NCI-H526 (cell line): ENCODE results near the gene MYO16.
"Not testable (repeated sequence)": the region's sequence is repeated elsewhere in the genome, so short reads cannot be mapped to it uniquely, and the experiment has no call there.

Experiments used
- DNase-seq, 2 experiments: peaks; one replicate each; lab custom pipeline; 2025; lab: John Stamatoyannopoulos, UW

The MYO16 gene

GRCh38 chr13:108895220-108895704 lies 265.9 kb downstream of the MYO16 start:
- peak; percentile 39 to 79 for DNase-seq

GRCh38 chr13:108897955-108898354 lies 268.5 kb downstream of the MYO16 start:
- DNase-seq = no peak

- no peak for DNase-seq
Observed at GRCh38 chr13:108902405-108903155, 273.2 kb downstream of the MYO16 start.

- no peak for DNase-seq
Observed at GRCh38 chr13:108903613-108904012, 274.2 kb downstream of the MYO16 start.

DNA sequence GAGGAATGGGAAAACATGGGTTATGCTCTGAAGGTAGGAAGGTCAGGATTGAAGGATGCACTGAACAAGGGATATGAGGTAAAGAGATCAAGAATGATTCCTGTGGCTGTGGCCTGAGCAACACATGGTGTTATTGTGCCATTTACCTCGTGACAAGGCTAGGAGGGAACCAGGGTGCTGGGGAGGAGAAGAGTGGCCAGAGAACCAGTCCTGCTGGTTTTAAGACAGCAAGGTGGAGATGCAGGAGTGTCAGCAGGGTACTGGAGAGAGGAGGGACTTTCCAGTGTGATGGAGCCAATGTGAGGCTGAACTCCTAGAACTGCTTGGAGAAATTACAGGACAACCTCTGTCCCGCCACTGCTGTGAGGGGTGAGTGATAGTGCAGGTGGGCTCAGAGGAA lies 282.4 kb downstream of the MYO16 start:
- DNase-seq = no peak

GRCh38 chr13:108913731-108914130 lies 284.3 kb downstream of the MYO16 start:
- DNase-seq = not testable (repeated sequence)

DNA sequence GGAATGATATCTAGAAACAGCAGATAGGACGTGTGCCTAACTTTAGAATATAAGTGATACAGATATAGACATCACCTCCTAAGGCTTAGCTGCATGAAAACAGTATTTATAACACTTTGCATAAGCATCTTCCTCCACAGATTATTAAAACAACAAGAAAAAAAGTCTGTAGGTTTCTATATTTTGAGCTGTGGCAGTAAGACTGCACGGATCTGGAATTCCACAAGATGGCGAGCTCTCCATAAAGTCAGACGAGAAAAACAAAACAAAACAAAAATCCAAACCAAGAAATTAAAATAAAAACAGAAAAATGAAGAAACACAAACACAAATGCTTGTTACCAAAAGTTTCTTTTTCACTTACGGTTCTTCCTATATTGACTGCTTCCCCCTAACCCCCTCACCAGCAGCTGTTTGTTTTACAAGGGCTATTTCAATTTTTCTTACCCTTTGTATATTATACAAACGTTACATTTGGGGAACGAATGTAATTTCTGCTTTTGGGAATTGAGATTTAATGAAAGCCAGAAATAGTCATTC lies 285.8 kb downstream of the MYO16 start:
- peak in 1 of 2 experiments; percentile 34 for DNase-seq

DNA sequence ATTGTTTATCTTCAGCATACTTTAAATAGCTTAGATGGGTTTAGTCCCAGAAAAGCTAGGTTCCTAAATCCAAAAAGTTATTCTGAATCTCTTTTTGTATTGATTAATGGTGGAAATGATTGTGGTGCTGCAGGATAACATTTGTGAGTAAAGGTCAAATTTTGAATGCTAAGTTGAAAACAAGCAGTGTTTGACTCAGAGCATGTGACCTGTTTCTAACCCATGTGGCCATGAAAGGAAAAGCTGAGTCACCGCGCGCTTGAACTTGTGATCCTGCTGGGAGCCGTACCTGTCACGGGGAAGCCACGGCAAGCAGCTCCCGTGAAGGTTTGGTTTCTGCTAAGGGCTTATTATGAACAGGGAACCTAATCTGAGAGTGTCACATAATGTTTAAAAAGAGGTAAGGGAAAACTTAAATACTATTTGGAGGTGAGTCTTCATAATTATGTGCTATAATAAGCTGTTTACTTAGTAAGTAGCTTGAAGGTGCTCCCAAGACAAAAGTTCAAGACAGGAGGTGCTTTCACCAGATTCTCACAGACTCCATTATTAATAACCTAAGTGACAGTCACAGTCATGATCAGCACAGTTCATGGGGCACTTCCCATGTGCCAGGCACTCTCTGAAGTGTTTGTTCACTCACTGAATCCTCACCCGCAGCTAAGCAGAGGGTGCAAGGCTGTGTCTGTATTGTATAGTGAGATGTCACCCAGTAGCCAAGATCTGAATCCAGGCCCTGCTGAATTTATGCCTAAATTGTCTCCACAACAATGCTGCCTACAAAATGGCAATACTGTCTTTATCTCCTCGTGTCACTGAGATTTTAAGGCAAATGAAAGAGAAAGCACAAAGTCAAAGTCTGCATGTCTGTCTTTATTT lies 286.5 kb downstream of the MYO16 start:
- peak in 1 of 2 experiments; percentile 14 for DNase-seq

DNA sequence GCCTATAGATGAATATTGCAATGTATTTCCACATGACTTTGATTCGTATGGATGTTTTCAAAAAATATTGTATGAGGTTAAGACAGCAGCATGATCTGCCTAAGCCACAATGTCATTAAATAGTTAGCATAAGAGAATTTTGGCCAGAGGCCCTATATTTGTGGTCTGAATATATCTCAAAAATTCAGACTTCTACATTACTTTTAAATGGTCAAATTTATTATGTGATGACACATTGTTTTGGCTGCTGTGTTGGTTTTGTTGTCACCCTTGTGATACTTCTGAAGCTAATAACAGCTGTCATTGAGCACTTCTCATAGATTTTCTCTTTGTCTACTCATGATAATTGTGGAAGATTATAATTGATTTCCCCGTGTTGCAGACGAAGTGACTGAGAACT lies 288.2 kb downstream of the MYO16 start:
- DNase-seq = no peak

DNA sequence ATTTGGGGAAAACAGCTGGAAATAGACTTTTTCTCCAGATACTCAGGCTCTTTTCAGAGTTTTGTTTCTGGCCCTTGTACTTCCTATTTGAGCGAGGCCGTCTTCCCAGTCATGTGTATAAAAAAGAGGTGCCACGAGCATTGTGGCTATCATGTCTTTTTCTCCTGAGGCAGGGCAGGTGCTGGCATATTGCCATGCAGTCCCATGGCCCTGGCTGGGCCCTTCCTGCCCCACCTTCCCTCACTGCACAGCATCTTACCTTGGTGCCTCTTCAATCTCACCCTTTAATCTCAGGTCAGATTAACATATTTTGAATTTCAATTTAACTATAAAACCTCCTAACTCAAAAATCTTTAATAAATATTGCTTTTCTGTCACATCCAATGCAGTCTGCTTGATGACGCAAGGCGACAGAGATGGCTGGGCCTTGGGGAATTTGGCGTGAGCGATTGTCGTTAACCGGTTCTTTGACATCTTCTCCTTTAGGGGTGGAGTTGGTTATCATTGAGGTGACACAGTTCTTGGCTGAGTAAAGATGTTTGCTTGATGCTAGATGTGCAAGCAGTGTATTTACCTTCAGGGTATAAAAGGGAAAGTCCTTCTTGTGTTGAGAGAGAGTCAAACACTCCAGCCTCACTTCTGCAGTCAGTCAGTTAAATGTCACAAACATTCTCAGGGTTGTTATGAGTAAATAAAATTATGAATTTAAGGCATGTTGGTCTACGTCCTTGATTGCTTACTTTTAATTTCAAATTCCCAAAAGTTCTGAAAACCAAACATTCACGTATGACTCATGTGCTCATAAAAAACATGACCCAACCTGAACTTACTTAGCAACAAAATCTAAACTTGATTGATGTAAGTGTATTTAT lies 289.9 kb downstream of the MYO16 start:
- no peak for DNase-seq

GRCh38 chr13:108920137-108920536 lies 290.7 kb downstream of the MYO16 start:
- DNase-seq = no peak

- no peak for DNase-seq
Observed at GRCh38 chr13:108921238-108921637, 291.8 kb downstream of the MYO16 start.

DNA sequence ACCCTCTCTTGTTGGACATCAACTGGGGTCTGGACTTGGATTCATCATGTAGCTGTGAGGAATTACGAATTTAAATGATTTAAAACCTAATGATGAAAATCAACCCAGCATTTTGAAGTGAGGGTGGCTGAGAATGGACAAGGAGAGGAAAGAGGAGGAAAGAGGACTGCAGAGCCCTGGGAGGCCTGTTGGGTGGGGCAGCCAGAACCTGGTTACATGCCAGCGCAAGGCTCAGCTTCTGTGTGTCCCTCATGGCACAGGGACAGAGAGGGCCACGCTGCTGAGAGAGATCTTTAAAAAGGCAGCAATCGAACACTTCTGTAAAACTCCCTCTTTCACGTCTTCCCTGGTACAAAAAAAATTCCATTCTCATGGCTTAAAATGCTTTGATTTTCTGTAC lies 292.7 kb downstream of the MYO16 start:
- DNase-seq = no peak

DNA sequence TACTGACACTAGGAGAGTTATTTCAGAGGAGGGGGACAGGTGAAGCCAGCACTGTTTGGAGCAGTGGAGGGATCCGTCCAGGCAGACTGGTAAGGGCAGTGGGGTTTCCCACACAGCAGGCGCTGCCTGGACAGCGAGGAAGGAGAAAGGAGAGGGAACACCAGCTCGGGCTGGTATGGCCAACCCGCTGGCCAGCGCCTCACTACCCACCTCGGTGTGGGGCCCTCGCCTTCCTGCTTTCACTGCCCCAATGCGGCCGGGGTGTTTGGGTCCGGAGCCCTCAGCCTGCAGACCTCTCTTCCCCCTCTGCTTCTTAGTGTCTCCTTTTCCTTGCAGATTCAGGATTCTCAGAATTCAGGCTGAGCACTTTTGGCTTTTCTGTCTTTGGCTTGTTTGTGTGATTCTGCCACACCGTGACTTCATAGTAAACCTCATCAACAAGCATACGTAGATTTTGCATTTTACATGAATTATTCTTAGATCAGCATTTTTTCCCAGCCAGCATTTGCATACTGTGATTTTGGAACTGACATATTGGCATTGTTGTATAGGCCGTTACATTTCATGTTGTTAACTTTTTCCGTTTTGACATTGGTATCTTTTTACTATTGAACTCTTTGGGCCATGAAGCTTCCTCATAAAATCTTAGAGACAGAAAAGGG lies 294.1 kb downstream of the MYO16 start:
- no peak for DNase-seq

DNA sequence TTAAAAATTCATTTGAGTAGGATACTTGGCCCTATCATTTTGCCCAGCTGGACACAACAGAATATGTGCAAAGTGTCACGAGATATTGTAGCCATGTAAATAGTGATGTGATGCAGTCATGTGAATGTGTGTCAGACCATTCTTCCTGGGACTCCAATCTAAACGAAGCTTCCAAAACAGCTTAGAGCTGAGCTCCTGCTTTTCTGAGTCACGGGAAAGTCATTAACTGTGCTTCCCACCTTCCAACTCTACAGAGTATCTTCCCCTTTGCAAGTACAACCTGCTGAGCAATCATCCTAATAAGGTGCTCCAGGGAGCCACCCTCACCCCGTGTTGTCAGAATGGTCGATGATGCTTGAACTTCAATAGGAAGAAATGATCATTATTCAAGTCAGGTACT lies 294.7 kb downstream of the MYO16 start:
- DNase-seq = no peak

DNA sequence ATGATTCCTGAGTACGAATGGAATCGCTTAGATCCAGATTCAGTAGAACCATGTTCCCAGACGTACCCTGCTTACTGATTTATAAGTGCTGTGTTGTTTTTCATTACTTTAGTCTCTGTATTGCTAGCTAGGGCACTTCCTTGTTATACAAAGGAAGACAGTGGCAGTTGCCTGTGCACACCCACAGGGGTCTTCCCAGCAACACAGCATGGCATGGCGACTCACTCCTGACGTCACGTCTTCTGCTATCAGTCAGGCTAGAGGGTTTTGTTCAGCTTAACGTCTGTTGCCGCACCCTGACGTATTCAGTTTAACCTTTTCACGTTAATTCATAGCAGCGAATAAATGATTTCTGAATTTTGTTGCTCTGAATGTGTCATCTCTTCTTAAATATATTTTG lies 295.1 kb downstream of the MYO16 start:
- no peak for DNase-seq

GRCh38 chr13:108925070-108925469 lies 295.7 kb downstream of the MYO16 start:
- no peak for DNase-seq

GRCh38 chr13:108926862-108927261 lies 297.5 kb downstream of the MYO16 start:
- DNase-seq = no peak

GRCh38 chr13:108927615-108928014 lies 298.2 kb downstream of the MYO16 start:
- no peak for DNase-seq

GRCh38 chr13:108929532-108930206 lies 300.3 kb downstream of the MYO16 start:
- no peak for DNase-seq

GRCh38 chr13:108932196-108932595 lies 302.8 kb downstream of the MYO16 start:
- no peak for DNase-seq
